ENCODE measurements around the gene CMTM8. TPM values are rescaled to one million over a fixed set of nuclear protein-coding genes. Genes with fewer than 3 reads are reported as not detected.

Gene CMTM8
- total RNA-seq, 1 experiment from 2014 or later = 9.0 TPM

DNA sequence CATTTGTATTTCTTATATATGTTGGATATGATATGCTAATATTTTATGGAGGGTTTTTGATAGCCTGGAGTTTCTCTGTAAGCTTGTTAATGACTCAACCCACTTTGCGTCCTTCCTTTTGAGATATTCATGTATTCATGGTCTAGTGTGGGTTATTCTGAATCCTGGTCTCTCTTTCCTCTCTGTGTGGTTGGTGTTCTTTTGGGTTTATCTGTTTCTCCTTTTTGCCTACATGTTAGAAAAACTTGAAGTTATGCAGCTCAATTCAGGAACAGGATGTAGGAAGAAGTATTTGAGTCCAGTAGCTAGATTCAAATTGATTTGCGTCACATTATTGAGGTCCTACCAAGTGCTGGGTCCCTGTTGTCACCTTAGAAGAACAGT lies 181.3 kb downstream of the CMTM8 start:
- TF ChIP-seq ZNF219 (CRISPR knock-in tag; IDR thresholded peaks at IDR 0.05; ENCODE audit: borderline replicate concordance) (no peak), ZNF416 (CRISPR knock-in tag; IDR thresholded peaks at IDR 0.05) (no peak), SMAD3 (CRISPR knock-in tag; IDR thresholded peaks at IDR 0.05; ENCODE audit: borderline replicate concordance) (no peak)
- TF ChIP-seq, protein P1, sequence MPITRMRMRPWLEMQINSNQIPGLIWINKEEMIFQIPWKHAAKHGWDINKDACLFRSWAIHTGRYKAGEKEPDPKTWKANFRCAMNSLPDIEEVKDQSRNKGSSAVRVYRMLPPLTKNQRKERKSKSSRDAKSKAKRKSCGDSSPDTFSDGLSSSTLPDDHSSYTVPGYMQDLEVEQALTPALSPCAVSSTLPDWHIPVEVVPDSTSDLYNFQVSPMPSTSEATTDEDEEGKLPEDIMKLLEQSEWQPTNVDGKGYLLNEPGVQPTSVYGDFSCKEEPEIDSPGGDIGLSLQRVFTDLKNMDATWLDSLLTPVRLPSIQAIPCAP (CRISPR knock-in tag; IDR thresholded peaks at IDR 0.05) = no peak
- Mint-ChIP-seq H3K4me1 (peaks cover 35% of the 10 kb centered on the region), H3K4me3 (no peak overlapping the region), H3K36me3 (peaks cover 18% of the 10 kb centered on the region), H3K9me3 (peaks cover 19% of the 10 kb centered on the region), H3K27ac (peak overlapping the region; percentile 88), H3K27me3 (ENCODE audit: low read depth) (no peaks in the 10 kb centered on the region)
- no peak for ATAC-seq
- DNase-seq (ENCODE audit: low spot score) = no peak
- CTCF ChIA-PET = interaction anchor here (1.2 to 6.6 kb wide), 2 partner anchors 45 to 48 kb away, joined by 7 to 48 read pairs; no protein-coding TSS in a partner anchor
- POLR2A ChIA-PET = interaction anchor here (1.1 kb wide), 1 partner anchor 13 kb away, joined by 3 read pairs; no protein-coding TSS in a partner anchor

Other genes starting within 250 kb of the CMTM8 start
- gene GPD1L, start 132.1 kb upstream of the CMTM8 start, total RNA-seq (2021) = 4.7 to 5.8 TPM (median 4.7 TPM) in 3 replicates
- 19.9 to 24.0 TPM (median 23.4 TPM) in 3 replicates for gene CMTM7, start 153.2 kb downstream of the CMTM8 start, total RNA-seq (2021)